Trophoblast cell (in vitro differentiated cells and primary cell): ENCODE data around the gene PARN.

ENCODE experiments used
- DNase-seq, 2 donors: peaks; one replicate each; pipeline ENCODE4 v3.0.0-alpha.2; 2016
- H2AFZ ChIP-seq: 2 replicates; pipeline ENCODE4 v1.6.1; 2013; ENCODE audit warnings: low read length, moderate library complexity, mild to moderate bottlenecking; ENCODE audit not compliant: insufficient read depth, poor library complexity
- H2AK5ac ChIP-seq: 2 replicates; pipeline ENCODE4 v1.6.1; 2013; ENCODE audit warnings: mild to moderate bottlenecking, low read length
- H2BK120ac ChIP-seq: 2 replicates; pipeline ENCODE4 v1.6.1; 2013; ENCODE audit warnings: low read length, mild to moderate bottlenecking, moderate library complexity; ENCODE audit not compliant: insufficient read depth, poor library complexity
- H2BK12ac ChIP-seq: 2 replicates; pipeline ENCODE4 v1.6.1; 2013; ENCODE audit warnings: mild to moderate bottlenecking, low read length, moderate library complexity
- H2BK5ac ChIP-seq: 2 replicates; pipeline ENCODE4 v1.6.1; 2013; ENCODE audit warnings: low read length, low read depth, moderate library complexity, mild to moderate bottlenecking; ENCODE audit not compliant: poor library complexity
- H3K14ac ChIP-seq: 2 replicates; pipeline ENCODE4 v1.6.1; 2013; ENCODE audit warnings: mild to moderate bottlenecking, low read length
- H3K18ac ChIP-seq: 2 replicates; pipeline ENCODE4 v1.6.1; 2013; ENCODE audit warnings: mild to moderate bottlenecking, low read length
- H3K23ac ChIP-seq: 2 replicates; pipeline ENCODE4 v1.6.1; 2013; ENCODE audit warnings: low read length
- H3K27ac ChIP-seq: 2 replicates; pipeline ENCODE4 v1.5.1; 2013; ENCODE audit warnings: low read depth, mild to moderate bottlenecking, inconsistent platforms, low read length, moderate library complexity
- H3K27me3 ChIP-seq: 2 replicates; pipeline ENCODE4 v1.6.1; 2013; ENCODE audit warnings: inconsistent platforms, mild to moderate bottlenecking, low read length, moderate library complexity; ENCODE audit not compliant: insufficient read depth
- H3K36me3 ChIP-seq, 2 experiments: 1 replicate in 1 of 2; 2 replicates in 1 of 2; pipeline ENCODE4 v1.6.1; 2013; ENCODE audit warnings: low read length in 2 of 2, mild to moderate bottlenecking in 2 of 2, moderate library complexity in 1 of 2; ENCODE audit not compliant: insufficient read depth in 2 of 2, control insufficient read depth in 1 of 2
- H3K4ac ChIP-seq: 2 replicates; pipeline ENCODE4 v1.6.1; 2013; ENCODE audit warnings: low read depth, mild to moderate bottlenecking, low read length, moderate library complexity
- H3K4me1 ChIP-seq, 2 experiments: 1 replicate in 1 of 2; 2 replicates in 1 of 2; pipeline ENCODE4 v1.6.1; 2013; ENCODE audit warnings: low read length in 2 of 2, mild to moderate bottlenecking in 2 of 2, moderate library complexity in 1 of 2; ENCODE audit not compliant: insufficient read depth in 2 of 2, control insufficient read depth in 1 of 2
- H3K4me2 ChIP-seq: 2 replicates; pipeline ENCODE4 v1.6.1; 2013; ENCODE audit warnings: inconsistent platforms, mild to moderate bottlenecking, low read length, moderate library complexity
- H3K4me3 ChIP-seq: 2 replicates; pipeline ENCODE4 v1.5.1; 2013; ENCODE audit warnings: mild to moderate bottlenecking, low read depth, low read length, inconsistent platforms
- H3K79me1 ChIP-seq: one replicate; pipeline ENCODE4 v1.6.1; 2013; ENCODE audit warnings: low read length
- H3K79me2 ChIP-seq: 2 replicates; pipeline ENCODE4 v1.6.1; 2013; ENCODE audit warnings: low read length, mild to moderate bottlenecking; ENCODE audit not compliant: control insufficient read depth, insufficient read depth, poor library complexity
- H3K9ac ChIP-seq: 2 replicates; pipeline ENCODE4 v1.6.1; 2013; ENCODE audit warnings: mild to moderate bottlenecking, low read length
- H3K9me3 ChIP-seq: 2 replicates; pipeline ENCODE4 v1.6.1; 2013; ENCODE audit warnings: low read depth, mild to moderate bottlenecking, control low read depth, inconsistent platforms, low read length; ENCODE audit not compliant: insufficient read depth
- H4K12ac ChIP-seq: 2 replicates; pipeline ENCODE4 v1.6.1; 2013; ENCODE audit warnings: low read depth, mild to moderate bottlenecking, low read length, moderate library complexity
- H4K8ac ChIP-seq: 2 replicates; pipeline ENCODE4 v1.6.1; 2013; ENCODE audit warnings: low read depth, mild to moderate bottlenecking, low read length, moderate library complexity
- H4K91ac ChIP-seq: one replicate; pipeline ENCODE4 v1.6.1; 2013; ENCODE audit warnings: low read depth, mild to moderate bottlenecking, low read length, moderate library complexity
- WGBS: extraction: QIAGEN DNeasy Blood & Tissue Kit; methylation state at CpG from one replicate; pipeline ENCODE4 v1.1.7; 2013; ENCODE audit warnings: missing lambda C conversion rate; ENCODE audit not compliant: insufficient read length, insufficient coverage; ENCODE audit errors: extremely low coverage; 5-methylcytosine and 5-hydroxymethylcytosine counted together

PARN gene

DNA sequence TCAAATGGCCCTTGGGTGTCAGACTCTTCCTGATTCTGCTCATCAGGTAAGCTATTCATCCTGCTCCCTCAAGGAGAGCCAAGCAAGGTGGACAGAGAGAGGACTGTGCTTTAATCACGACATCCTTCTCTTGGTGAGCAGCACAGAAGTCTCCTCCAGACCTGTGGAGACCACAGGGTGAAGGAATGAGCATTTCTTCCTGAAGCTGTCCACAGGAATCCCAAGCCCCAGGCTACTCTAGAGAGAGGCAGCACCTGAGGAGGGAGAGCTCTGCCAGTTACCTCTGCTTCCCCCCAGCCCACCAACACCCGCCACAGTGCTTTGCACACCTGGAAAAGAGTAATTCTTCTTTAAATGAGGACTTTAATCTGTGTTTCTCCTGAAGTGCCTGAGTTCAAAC, 100.0 kb downstream of the PARN start:
- Histone ChIP-seq H3K9ac (no peak overlapping the region), H4K91ac (no peak overlapping the region), H2BK12ac (no peak overlapping the region), H3K4me3 (no peak overlapping the region), H2BK120ac (no peak overlapping the region), H3K18ac (no peak overlapping the region), H3K9me3 (peaks cover 6% of the 10 kb centered on the region), H3K4ac (no peak overlapping the region), H3K27me3 (no peaks in the 10 kb centered on the region), H4K8ac (no peak overlapping the region), H3K36me3 (peaks cover 3 to 5% of the 10 kb centered on the region in 2 experiments), H2AFZ (no peak overlapping the region), H3K27ac (no peak overlapping the region), H3K23ac (no peak overlapping the region), H3K4me2 (no peak overlapping the region), H3K79me2 (no peaks in the 10 kb centered on the region), H3K79me1 (peaks cover 2% of the 10 kb centered on the region), H3K14ac (no peak overlapping the region), H2BK5ac (no peak overlapping the region), H4K12ac (no peak overlapping the region), H2AK5ac (no peak overlapping the region), H3K4me1 (peaks cover 0 to 2% of the 10 kb centered on the region in 2 experiments)
- no CpG with 5 or more reads among the region's 2 CpGs for whole genome bisulfite sequencing
- no peak for DNase-seq

DNA sequence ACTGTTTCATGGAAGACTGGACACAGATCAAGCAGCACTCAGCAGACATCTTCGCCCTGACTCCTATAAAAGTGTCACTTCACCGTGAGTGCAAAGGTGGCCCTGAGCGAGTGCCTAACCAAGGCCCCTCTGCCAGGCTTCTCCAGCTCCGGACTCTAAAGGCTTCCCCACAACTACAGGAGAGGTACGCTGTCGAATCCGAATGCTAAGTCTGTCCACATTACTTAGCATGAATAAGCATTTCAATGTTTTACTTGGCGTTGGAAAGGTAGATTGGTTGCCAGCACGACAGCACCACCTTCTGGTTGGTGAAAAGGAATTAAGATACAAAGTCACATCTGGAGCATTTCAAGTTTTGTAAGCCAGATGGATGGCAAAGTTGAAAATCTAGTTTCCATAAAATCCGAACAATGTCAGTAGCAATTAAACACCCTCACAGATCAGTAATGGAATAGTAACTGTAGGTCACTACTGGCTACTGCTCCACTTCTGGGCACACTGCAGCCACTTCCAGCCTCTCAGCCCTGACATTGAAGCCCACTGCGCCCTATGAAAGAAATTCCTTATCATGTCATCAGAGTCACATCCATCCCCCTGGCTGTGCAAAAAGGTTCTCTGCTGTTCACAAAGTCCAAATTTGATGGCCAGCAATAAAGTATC, 100.9 kb downstream of the PARN start:
- no peak overlapping the region for H3K4me2 ChIP-seq
- H3K14ac ChIP-seq = no peak overlapping the region
- H3K9me3 ChIP-seq = peaks cover 6% of the 10 kb centered on the region
- no peak overlapping the region for H3K9ac ChIP-seq
- H4K12ac ChIP-seq = no peak overlapping the region
- no peak overlapping the region for H3K4ac ChIP-seq
- H3K27me3 ChIP-seq = no peaks in the 10 kb centered on the region
- no peak overlapping the region for H3K23ac ChIP-seq
- peak overlapping the region; percentile 64 for H2BK120ac ChIP-seq
- WGBS = no CpG with 5 or more reads among the region's 11 CpGs
- H2AFZ ChIP-seq = peak overlapping the region; percentile 45
- H2BK5ac ChIP-seq = no peak overlapping the region
- H3K79me2 ChIP-seq = no peaks in the 10 kb centered on the region
- no peak overlapping the region for H3K4me3 ChIP-seq
- H3K36me3 ChIP-seq = peaks cover 3 to 5% of the 10 kb centered on the region in 2 experiments
- peak overlapping the region; percentile 92 for H3K18ac ChIP-seq
- H4K91ac ChIP-seq = peak overlapping the region; percentile 48
- peaks cover 2% of the 10 kb centered on the region for H3K79me1 ChIP-seq
- DNase-seq = peak; percentile 75 to 92
- H3K27ac ChIP-seq = no peak overlapping the region
- H3K4me1 ChIP-seq = peaks cover 0 to 2% of the 10 kb centered on the region in 2 experiments
- H2BK12ac ChIP-seq = peak overlapping the region; percentile 79
- H2AK5ac ChIP-seq = no peak overlapping the region
- H4K8ac ChIP-seq = no peak overlapping the region

DNA sequence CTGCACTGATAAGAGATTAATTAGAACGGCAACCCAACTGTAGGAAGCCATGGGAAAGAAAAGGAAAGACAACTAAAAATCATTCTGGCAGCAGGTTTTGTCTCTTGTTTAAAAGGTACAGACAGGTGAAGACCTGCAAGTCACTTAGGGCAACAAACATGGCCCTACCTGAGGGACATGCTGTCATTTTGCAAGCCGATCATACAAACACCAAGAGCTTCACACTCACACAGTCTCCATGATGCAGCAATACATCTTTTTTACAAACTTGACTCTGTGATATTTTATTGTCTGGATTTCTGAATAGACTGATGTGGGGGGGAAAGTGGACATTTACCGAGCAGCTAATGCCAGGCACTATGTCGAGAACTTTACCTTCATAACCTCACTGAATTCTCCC, 101.8 kb downstream of the PARN start:
- no peak overlapping the region for H4K8ac ChIP-seq
- no peak overlapping the region for H2AFZ ChIP-seq
- no peak overlapping the region for H3K18ac ChIP-seq
- peaks cover 3% of the 10 kb centered on the region for H3K9me3 ChIP-seq
- no peak overlapping the region for H2BK5ac ChIP-seq
- DNase-seq = peak in 1 of 2 donors; percentile 24
- H3K36me3 ChIP-seq = no peaks in the 10 kb centered on the region
- WGBS = no CpG with 5 or more reads among the region's 4 CpGs
- H3K79me2 ChIP-seq = no peaks in the 10 kb centered on the region
- peaks cover 2% of the 10 kb centered on the region for H3K79me1 ChIP-seq
- no peak overlapping the region for H3K27ac ChIP-seq
- H3K27me3 ChIP-seq = no peaks in the 10 kb centered on the region
- no peak overlapping the region for H2BK120ac ChIP-seq
- H3K14ac ChIP-seq = peak overlapping the region; percentile 59
- H2BK12ac ChIP-seq = peak overlapping the region; percentile 33
- no peak overlapping the region for H3K23ac ChIP-seq
- H3K4me3 ChIP-seq = no peak overlapping the region
- H2AK5ac ChIP-seq = no peak overlapping the region
- H3K9ac ChIP-seq = no peak overlapping the region
- no peak overlapping the region for H4K12ac ChIP-seq
- peak overlapping the region; percentile 9 for H4K91ac ChIP-seq
- H3K4me2 ChIP-seq = no peak overlapping the region
- H3K4ac ChIP-seq = peak overlapping the region; percentile 34
- H3K4me1 ChIP-seq = peaks cover 0 to 2% of the 10 kb centered on the region in 2 experiments

DNA sequence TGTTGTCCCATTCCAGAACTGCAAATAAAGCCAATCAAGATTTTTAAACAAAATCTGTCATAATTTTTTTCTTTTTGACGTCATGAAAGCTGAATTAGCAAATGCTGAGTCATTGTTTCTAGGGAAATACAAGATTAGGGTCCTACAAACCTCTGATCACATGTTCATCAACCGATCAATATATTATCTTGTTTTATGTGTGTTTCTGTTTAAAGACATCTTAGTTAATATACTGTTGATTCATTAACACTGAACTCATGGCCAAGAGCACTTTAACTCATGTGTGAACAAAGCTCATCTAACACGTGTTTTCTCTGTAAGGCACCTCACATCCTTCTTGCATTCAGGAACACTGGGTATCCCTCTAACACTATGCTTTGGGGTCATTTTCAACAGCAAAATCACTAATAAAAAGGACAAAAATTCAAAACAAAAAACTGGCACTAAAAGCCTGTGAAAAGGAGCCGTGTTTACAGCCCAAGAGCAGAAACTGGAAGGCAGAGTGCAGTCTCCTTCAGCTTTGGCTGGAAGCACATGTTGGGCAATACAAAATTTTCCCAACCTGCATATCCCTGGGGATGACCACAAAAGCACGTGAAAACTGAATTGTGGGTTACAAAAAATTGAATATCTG, 102.5 kb downstream of the PARN start:
- no peak overlapping the region for H2BK5ac ChIP-seq
- H3K14ac ChIP-seq = no peak overlapping the region
- no peaks in the 10 kb centered on the region for H3K27me3 ChIP-seq
- H3K36me3 ChIP-seq = no peaks in the 10 kb centered on the region
- no peak overlapping the region for H3K18ac ChIP-seq
- no peak overlapping the region for H2BK12ac ChIP-seq
- no peak overlapping the region for H4K8ac ChIP-seq
- no peak overlapping the region for H2AFZ ChIP-seq
- H3K4me3 ChIP-seq = no peak overlapping the region
- H3K4me1 ChIP-seq = peaks cover 0 to 2% of the 10 kb centered on the region in 2 experiments
- no peak overlapping the region for H2BK120ac ChIP-seq
- peak; percentile 41 to 57 for DNase-seq
- peaks cover 2% of the 10 kb centered on the region for H3K79me1 ChIP-seq
- no CpG with 5 or more reads among the region's 5 CpGs for WGBS
- no peaks in the 10 kb centered on the region for H3K79me2 ChIP-seq
- no peak overlapping the region for H3K9ac ChIP-seq
- H3K9me3 ChIP-seq = peaks cover 3% of the 10 kb centered on the region
- H2AK5ac ChIP-seq = no peak overlapping the region
- H3K4me2 ChIP-seq = no peak overlapping the region
- no peak overlapping the region for H3K27ac ChIP-seq
- H4K12ac ChIP-seq = no peak overlapping the region
- H4K91ac ChIP-seq = no peak overlapping the region
- no peak overlapping the region for H3K4ac ChIP-seq
- no peak overlapping the region for H3K23ac ChIP-seq
